ENCODE data around the gene KATNB1. TPM values are rescaled to one million over a fixed set of nuclear protein-coding genes. Genes with fewer than 3 reads are reported as not detected.

The KATNB1 gene
- total RNA-seq, 2 experiments from 2014 or later = 21.0 to 22.3 TPM

DNA sequence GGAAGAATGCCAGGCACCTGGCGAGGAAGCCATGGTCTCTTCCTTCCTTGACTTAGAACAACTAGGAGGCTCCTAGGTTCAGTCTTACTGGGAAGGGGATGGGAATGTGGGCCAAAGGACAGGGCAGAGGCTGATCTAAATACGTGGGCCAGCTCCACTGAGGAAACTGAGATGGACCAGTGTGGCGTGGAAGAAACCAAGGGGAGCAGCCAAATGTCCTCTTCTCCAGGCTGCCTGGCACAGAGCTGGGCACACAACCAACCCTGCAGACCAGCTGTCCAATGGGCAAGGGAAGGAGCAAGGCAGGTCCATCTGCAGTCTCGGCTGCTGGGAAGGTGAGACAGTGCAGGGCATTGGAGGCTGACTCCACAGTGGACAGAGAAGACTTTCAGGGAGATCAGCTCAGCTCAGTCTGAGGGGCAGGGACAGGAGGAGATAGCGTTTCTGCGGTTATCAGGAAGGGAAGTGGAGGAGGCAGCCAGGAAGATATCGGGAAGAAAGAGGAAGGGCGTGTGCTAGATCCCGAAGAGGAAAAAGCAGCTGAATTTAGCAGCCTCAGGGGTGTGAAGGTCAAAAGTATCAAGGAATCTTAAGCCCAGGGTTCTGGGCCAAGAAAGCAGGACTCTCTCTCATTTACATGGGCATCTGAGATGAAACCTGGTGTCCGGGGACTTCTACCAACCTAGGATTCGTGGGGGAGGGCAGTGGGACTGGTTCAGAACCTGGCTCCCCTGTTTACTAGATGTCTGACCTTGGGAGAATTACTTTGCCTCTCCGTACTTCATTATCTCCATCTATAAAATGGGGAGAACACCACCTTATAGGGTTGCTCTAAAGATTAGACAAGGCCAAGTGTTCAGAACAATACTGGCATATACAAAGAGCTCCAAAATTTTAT, 64.9 kb downstream of the KATNB1 start:
- intact Hi-C loops (cut with DNase I, micrococcal nuclease) = loop anchor here in 1 of 2 experiments (5.0 kb wide), 1 partner anchor 202 kb away; the partner anchor contains the start of genes USB1 and ZNF319
- Mint-ChIP-seq H3K36me3 (ENCODE audit: low read depth) (no peaks in the 10 kb centered on the region), H3K27me3 (peaks cover 22% of the 10 kb centered on the region), H3K4me1 (ENCODE audit: low read depth) (peaks cover 37% of the 10 kb centered on the region), H3K9me3 (no peaks in the 10 kb centered on the region), H3K4me3 (no peak overlapping the region), H3K27ac (no peak overlapping the region)
- Histone ChIP-seq H3K4me3 (ENCODE audit: low read length) (no peak overlapping the region), H3K36me3 (ENCODE audit: insufficient read depth, low read length) (no peaks in the 10 kb centered on the region), H3K27ac (ENCODE audit: low read depth in 1 of 2, low read length in 2 of 2) (no peak overlapping the region), H3K27me3 (ENCODE audit: control insufficient read depth in 1 of 2, insufficient read depth in 2 of 2, low read length in 2 of 2) (peaks cover 10 to 12% of the 10 kb centered on the region in 2 experiments), H3K4me1 (ENCODE audit: insufficient read depth, low read length) (peaks cover 36% of the 10 kb centered on the region), H3K9me3 (ENCODE audit: control insufficient read depth in 1 of 2, insufficient read depth in 1 of 2, low read length in 2 of 2) (no peaks in the 10 kb centered on the region)
- POLR2A ChIA-PET = interaction anchor here (1.6 kb wide), 1 partner anchor 10 kb away, joined by 7 read pairs; no protein-coding TSS in a partner anchor
- DNase-seq = no peak
- CTCF ChIA-PET = no interaction called here
- TF ChIP-seq, protein P1, sequence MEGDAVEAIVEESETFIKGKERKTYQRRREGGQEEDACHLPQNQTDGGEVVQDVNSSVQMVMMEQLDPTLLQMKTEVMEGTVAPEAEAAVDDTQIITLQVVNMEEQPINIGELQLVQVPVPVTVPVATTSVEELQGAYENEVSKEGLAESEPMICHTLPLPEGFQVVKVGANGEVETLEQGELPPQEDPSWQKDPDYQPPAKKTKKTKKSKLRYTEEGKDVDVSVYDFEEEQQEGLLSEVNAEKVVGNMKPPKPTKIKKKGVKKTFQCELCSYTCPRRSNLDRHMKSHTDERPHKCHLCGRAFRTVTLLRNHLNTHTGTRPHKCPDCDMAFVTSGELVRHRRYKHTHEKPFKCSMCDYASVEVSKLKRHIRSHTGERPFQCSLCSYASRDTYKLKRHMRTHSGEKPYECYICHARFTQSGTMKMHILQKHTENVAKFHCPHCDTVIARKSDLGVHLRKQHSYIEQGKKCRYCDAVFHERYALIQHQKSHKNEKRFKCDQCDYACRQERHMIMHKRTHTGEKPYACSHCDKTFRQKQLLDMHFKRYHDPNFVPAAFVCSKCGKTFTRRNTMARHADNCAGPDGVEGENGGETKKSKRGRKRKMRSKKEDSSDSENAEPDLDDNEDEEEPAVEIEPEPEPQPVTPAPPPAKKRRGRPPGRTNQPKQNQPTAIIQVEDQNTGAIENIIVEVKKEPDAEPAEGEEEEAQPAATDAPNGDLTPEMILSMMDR (IDR thresholded peaks at IDR 0.05) = no peak
- ATAC-seq (ENCODE audit: poor library complexity) = no peak

DNA sequence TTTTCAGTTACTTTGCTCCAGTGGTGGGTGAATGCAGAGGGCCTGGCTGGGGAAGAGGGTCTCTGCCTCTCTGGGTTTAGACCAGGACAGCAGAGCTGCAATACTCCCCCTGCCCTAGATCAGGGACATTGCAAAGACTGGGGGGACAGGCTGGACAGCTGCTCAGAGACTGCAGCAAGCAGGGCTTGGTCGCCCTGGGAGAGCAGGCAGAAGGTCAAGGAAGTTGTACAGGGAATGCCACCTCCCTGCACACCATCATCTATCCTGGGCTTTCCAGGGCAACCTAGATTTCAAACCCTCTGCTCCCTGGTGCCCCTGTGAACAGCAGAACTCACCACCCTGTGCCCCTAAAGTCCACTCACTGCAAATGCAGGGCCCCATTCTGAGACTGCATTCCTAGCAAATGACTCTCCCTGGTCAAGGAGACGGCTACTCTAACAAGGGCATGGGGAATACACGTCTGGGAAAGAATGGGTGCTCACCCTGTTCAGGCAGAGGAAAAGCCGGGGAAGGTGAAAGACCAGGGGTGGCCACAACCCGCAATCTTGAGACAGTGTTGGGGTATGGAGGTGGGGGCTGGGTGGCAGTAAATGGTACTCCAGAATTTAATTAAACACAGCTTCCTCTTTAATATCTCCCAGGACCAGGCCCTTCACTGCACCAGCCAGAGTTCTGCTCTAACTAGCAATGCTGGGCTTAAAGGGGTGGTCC, 65.7 kb downstream of the KATNB1 start:
- TF ChIP-seq, protein P1 (IDR thresholded peaks at IDR 0.05) = no peak
- Histone ChIP-seq H3K36me3 (ENCODE audit: insufficient read depth, low read length) (no peaks in the 10 kb centered on the region), H3K9me3 (ENCODE audit: control insufficient read depth in 1 of 2, insufficient read depth in 1 of 2, low read length in 2 of 2) (no peaks in the 10 kb centered on the region), H3K27ac (ENCODE audit: low read depth in 1 of 2, low read length in 2 of 2) (no peak overlapping the region), H3K4me3 (ENCODE audit: low read length) (no peak overlapping the region), H3K27me3 (ENCODE audit: control insufficient read depth in 1 of 2, insufficient read depth in 2 of 2, low read length in 2 of 2) (peaks cover 10 to 15% of the 10 kb centered on the region in 2 experiments), H3K4me1 (ENCODE audit: insufficient read depth, low read length) (peaks cover 36% of the 10 kb centered on the region)
- Mint-ChIP-seq H3K27ac (no peak overlapping the region), H3K27me3 (peaks cover 26% of the 10 kb centered on the region), H3K4me3 (peak overlapping the region; percentile 32), H3K9me3 (no peaks in the 10 kb centered on the region), H3K36me3 (ENCODE audit: low read depth) (no peaks in the 10 kb centered on the region), H3K4me1 (ENCODE audit: low read depth) (peaks cover 37% of the 10 kb centered on the region)
- POLR2A ChIA-PET = interaction anchor here (1.6 kb wide), 1 partner anchor 9 kb away, joined by 7 read pairs; no protein-coding TSS in a partner anchor
- no peak for ATAC-seq (ENCODE audit: poor library complexity)
- intact Hi-C loops (cut with DNase I, micrococcal nuclease) = loop anchor here in 1 of 2 experiments (5.0 kb wide), 1 partner anchor 201 kb away; the partner anchor contains the start of genes USB1 and ZNF319
- CTCF ChIA-PET = no interaction called here
- DNase-seq = no peak

DNA sequence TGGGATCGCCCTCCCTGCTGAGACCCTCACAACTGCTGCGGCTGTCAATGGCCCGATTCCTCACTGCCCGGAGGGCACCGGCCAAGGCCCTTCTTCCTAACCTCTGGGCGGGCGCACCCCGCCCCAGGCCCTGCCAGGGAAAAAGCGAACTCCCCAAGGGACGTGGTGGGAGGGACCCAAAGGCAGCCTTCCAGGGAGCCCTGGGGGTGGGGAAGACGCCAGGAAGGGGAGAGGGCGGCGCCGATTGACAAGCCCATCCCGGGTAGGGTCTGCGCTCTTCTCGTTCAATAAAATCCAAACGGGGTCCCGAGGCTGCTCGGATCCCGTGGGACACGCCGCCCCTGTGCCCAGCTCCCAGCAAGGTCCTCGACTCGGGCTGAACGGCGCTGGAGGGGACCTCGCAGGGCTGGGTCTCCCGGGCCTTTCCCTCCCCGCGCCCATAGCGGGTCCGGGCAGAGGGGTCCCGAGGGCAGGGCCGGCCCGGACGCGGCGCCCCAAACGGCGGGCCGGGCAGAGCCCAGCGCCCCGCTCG, 66.3 kb downstream of the KATNB1 start:
- Mint-ChIP-seq H3K4me3 (peak overlapping the region; percentile 32), H3K27ac (no peak overlapping the region), H3K9me3 (no peaks in the 10 kb centered on the region), H3K36me3 (ENCODE audit: low read depth) (no peaks in the 10 kb centered on the region), H3K4me1 (ENCODE audit: low read depth) (peaks cover 37% of the 10 kb centered on the region), H3K27me3 (peaks cover 33% of the 10 kb centered on the region)
- Histone ChIP-seq H3K36me3 (ENCODE audit: insufficient read depth, low read length) (no peaks in the 10 kb centered on the region), H3K4me3 (ENCODE audit: low read length) (peak overlapping the region; percentile 20), H3K27ac (ENCODE audit: low read depth in 1 of 2, low read length in 2 of 2) (no peak overlapping the region), H3K9me3 (ENCODE audit: control insufficient read depth in 1 of 2, insufficient read depth in 1 of 2, low read length in 2 of 2) (no peaks in the 10 kb centered on the region), H3K4me1 (ENCODE audit: insufficient read depth, low read length) (peaks cover 36% of the 10 kb centered on the region), H3K27me3 (ENCODE audit: control insufficient read depth in 1 of 2, insufficient read depth in 2 of 2, low read length in 2 of 2) (peaks cover 10 to 16% of the 10 kb centered on the region in 2 experiments)
- CTCF ChIA-PET = no interaction called here
- TF ChIP-seq, protein P1 (IDR thresholded peaks at IDR 0.05) = no peak
- intact Hi-C loops (cut with DNase I, micrococcal nuclease) = loop anchor here in 1 of 2 experiments (5.0 kb wide), 1 partner anchor 200 kb away; the partner anchor contains the start of genes USB1 and ZNF319
- DNase-seq (no peak), ATAC-seq (ENCODE audit: poor library complexity) (no peak)
- POLR2A ChIA-PET = no interaction called here

All from CD4-positive, alpha-beta T cell (primary cell).